ENCODE results near the gene TIMM23.
"Not testable (repeated sequence)": the region's sequence is repeated elsewhere in the genome, so short reads cannot be mapped to it uniquely, and the experiment has no call there.

The TIMM23 gene

DNA sequence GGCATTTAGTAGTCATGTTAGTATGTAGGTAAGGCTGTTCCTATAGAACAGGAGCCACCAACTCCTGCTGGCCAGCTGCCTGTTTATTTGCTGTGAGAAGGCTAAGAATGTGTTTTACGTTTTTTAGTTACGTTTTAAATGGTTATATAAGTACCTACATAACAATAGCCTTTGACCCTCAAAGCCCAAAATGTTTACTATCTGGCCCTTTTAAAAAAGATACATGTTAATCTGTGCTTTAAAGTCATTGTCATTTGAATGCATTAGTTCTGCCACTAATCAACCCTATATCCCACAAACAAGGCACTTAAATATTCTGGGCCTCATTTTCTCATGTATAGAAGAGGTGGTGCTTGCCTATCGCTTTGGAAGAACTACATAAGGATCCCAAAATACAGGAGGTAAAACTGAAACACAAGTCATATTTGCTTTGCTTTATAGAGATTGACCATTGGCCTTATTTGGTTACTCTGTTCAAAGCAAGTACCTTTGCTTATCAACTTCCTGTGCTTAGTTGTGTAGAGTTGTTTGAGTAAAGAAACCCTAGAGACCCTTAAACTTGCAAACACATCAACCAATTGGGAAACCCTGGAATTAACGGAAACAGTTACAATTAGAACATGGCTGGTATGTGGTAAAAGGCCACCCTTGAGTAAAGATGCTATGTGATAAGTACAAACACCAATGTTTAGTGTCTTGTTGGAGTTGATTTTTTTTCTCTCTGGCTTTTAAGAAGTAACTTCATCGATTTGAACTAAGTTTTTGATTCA, 25.9 kb downstream of the TIMM23 start:
- no peak for DNase-seq

DNA sequence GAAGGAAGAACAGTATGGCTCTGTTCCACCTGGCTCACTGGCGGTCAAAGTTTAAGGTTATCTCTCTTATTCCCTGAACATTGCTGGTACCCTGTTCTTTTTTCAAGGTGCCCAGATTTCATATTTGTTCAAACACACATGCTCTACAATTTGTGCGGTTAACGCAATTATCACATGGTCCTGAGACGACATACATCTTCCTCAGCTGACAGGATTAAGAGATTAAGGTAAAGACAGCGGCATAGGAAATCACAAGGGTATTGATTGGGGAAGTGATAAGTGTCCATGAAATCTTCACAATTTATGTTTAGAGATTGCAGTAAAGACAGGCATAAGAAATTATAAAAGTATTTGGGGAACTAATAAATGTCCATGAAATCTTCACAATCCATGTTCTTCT, 27.7 kb downstream of the TIMM23 start:
- DNase-seq = not testable (repeated sequence)

DNA sequence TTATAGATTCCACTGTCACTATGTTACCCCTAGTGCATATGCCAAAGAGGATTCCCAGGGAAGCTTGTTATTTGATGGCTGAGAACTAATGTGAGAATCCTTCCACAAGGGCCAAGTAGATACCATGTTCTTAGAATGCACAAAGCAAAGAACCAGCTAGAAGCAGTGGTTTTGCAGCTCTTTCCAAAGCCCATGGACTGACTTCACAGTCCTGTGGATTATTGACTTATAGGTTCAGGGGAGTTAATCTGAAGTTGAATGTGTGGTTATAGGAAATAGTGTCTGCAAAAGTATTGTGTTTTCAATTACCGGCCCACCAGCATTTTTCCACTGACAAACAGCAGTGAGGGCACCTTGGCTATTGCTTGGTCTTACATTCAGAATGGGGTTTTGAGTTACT, 28.2 kb downstream of the TIMM23 start:
- no peak for DNase-seq

DNA sequence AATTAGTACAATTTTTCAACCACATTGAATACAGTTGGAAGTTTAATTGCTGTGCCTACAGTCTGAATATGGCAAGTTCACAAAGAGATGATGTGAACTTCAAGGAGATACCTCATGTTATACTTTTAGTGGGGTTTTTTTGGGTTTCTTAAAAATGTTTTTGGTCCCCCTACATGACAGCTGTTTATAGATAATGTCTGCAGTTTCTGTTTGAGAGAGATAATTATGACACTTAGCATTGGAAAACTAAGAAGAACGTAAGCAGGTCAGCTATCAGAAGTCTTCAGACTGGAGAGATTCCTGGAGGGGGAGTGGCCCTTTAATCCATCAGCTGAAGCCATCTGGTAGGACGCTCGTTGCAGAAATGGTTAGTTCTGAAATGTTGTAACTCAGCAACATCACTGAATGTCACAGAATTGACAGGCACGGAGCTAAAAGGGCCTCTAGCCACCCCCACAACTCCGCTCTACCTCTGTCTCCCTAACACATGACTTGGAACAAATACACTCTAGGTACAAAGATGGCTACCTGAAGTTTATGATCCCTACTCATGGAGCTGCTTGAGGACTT, 29.0 kb downstream of the TIMM23 start:
- DNase-seq = no peak

DNA sequence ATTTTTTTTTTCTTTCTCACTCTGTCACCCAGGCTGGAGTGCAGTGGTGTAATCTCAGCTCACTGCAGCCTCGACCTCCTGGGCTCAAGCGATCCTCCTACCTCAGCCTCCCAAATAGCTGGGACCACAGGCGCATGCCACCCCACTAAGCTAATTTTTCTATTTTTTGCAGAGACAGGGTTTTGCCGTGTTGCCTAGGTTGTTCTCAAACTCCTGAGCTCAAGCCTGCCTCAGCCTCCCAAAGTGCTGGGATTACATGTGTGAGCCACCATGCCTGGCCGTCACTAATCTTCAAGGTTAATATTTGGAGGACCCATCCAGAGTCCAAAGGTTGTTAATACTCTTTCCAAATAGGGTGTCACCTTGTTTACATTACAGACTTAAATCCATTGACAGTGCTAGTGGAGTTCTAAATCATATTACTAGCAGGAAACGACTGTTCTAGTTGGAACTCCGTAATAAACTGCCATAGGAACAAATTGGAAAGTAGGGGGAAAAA, 29.9 kb downstream of the TIMM23 start:
- DNase-seq = not testable (repeated sequence)

DNA sequence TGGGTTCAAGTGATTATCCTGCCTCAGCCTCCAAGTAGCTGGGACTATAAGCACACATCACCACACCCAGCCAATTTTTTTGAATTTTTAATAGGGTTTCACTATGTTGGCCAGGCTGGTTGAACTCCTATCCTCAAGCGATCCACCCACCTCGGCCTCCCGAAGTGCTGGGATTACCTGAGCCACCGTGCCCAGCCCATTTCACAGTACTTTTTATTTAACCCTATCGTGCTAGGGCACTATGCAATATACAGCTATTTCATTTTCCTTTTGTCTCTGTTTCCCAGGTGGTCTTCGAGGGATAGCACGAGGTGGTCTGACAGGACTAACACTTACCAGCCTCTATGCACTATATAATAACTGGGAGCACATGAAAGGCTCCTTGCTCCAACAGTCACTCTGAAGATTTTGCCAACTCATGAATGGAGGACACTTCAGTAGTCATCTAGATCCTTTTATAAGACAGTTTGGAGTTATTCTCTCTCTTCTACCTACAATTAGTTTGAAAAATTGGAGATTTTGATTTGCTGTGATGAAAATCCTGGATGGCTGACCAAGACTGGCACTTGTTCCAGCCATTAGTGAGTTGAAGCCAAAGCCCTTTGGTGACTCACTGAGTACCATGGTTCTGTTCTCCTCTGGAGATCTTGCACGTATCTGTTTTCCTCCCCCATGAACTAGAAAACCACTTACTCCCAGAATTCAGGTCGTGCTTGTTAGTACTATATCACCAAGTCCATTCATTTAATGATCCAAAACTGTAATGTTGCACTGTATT, 30.8 kb downstream of the TIMM23 start:
- no peak for DNase-seq

DNA sequence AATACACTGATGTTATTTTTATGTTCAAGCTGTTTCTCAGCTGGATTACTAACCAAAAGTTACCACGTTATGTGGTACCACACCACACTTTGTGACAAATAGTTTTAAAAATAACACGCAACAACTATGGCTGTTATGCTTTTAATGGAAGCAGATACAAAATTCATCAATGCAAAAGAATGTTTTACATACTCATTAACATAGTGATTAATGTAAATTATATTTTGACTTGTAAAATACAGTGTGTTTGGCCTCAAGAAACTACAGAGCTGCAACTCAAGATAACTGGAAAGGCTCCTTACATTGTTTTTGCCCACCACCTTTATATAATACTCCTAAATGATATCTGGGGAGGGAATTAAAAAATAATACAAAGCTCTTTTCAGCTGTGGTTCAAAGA, 32.7 kb downstream of the TIMM23 start:
- no peak for DNase-seq

DNA sequence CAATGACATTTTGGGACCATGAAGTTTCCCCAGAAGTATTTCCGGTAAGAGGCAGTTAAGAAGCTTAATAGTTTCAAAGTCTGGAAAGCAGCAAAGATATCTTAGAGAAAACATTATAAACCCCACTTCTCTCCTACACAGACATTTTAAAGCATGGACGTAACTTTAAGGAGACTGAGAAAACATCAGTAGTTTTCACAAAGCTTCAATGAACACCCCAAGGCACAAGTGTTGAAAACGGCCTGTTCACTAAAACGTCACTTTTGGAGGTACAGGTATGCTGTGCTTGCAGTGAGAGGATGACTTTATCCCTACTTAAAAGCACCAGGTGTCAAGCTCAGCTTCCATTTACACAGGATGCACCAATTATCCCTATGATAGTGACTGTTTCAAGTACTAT, 33.1 kb downstream of the TIMM23 start:
- no peak for DNase-seq

DNA sequence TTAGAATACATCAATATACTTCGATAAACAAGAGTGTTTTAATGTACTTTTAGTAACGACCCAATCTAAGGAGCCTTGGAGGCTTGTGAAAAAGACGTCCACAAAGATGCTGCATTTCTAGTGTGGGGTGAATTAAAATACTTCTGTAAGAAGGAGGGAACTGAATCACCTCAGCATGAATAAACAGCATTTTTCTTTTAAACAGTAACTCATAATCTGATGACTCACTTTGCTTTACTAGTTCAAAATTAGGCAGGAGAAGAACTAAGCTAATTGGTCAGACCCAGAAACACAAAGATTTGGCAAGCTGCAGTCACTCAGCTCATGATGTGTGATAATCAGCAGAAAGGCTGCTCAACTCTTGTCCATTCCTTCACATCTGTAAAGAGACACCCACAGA, 33.9 kb downstream of the TIMM23 start:
- DNase-seq = no peak

DNA sequence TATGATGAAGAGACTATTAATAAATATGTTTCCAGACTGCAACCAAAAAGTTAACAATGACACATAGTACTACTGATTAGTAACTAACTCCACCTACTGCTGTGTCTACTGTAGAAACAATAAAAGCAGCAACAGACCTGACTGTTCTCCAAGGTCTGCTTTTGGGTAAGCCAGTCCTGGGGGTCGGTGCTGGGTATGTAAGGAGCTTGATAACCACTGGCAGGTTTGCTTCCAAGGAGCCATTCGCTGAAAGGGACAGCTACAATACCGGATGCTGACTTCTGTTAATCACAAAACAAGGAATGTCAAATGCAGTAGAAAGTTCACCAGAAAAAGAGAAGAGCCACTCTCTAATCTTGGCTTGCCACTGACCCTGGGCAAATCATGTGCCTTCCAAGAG, 40.5 kb downstream of the TIMM23 start:
- DNase-seq = no peak

DNA sequence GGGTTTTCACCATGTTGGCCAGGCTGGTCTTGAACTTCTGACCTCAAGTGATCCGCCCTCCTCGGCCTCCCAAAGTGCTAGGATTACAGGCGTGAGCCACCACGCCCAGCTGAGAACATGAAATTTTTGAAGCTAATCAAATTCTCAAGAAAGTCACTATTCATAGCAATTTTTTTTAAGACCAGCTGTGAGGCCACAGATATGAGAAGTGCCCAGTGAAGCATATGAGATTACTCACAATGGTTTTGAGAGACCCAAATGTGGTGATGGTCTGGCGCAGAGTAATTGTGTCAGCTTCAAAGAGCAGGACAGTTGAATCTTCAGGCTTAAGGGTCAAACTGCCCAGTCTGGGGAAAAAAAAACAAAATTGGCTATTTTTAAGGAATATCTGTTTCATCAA, 41.9 kb downstream of the TIMM23 start:
- DNase-seq = no peak

DNA sequence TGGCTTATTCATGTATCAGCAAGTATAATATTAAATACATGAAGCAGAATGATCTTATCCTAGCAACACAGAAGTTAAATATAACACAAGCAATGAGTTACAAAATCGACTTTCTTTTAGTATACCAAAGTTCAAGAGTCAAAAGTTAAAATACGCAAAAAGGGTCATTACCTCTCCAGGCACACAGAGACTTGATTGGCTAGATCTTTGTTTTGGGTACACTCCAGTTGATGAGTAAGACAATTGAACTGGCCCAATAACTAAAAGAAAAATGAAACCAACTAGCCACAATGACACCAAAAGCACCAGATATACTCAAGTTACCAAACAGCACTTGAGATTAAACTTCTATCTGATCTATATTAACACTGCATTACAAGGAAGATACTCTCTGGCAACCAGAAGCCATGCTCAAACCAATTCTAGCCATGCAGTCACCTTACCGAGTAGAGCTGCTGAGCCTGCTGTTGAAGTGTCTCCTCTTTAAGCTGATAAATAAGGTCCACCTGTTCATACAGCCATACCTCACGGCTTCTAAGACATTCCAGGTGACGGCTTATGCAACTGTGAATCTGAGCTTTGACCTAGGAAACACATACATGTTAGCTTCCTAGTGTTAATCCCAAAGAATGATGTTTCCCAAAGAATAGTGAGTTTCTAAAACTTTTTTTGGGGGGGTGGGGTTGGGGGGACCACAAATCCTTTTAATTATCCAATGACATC, 42.6 kb downstream of the TIMM23 start:
- no peak for DNase-seq

DNA sequence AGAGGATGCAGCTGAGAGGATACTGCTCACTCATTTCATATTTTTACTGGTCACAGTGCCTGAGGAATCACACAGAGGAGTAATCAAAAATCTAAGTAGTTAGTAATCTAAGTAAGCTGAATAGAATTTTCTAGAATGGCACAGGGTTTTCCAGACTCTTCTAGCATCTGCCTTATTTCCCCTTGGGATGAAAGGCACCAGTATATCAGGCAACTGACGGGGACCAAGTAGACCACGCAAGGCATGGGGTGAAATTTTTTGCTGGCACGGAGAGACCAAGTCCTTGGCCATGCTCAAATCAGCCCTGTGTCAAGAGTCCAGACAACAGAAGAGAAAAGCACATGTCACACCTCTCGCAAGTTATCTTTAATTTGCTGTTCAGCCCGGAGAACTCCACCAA, 43.9 kb downstream of the TIMM23 start:
- no peak for DNase-seq

DNA sequence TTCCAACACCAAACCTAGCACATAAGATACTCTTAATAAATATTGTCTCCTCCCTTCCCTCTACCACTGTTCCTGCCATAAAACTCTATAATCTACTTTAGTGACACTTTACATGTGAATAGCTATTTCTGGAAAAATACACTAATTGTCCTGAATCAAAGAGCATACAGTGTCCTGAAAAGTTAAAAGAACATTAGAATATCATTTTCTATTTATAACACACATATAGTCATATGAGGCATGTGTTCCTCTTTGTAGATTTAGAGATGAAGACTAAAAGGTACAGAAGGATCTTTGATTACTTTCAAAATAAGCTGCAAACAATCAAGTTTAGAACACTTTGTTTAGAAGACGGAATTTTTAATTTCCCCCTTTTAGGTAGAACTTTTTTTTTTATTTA, 44.5 kb downstream of the TIMM23 start:
- DNase-seq = no peak

DNA sequence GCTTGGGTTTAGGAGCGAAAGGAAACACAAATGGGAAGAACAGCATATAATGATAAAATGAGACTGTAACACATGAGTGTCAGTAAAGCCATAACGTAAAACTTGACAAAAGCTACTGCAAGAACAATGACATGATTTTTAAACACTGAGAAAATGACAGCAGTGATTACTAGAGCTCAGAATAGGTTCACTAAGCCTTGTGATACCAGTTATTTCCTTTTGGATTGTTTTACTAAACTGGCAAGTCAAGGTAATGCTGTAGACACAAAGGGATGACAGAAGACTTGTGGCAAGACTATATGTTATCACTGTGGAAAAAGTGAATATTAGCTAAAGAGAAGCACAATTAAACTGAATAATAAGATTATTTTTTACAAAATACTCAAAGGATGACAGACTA, 45.4 kb downstream of the TIMM23 start:
- DNase-seq = no peak

DNA sequence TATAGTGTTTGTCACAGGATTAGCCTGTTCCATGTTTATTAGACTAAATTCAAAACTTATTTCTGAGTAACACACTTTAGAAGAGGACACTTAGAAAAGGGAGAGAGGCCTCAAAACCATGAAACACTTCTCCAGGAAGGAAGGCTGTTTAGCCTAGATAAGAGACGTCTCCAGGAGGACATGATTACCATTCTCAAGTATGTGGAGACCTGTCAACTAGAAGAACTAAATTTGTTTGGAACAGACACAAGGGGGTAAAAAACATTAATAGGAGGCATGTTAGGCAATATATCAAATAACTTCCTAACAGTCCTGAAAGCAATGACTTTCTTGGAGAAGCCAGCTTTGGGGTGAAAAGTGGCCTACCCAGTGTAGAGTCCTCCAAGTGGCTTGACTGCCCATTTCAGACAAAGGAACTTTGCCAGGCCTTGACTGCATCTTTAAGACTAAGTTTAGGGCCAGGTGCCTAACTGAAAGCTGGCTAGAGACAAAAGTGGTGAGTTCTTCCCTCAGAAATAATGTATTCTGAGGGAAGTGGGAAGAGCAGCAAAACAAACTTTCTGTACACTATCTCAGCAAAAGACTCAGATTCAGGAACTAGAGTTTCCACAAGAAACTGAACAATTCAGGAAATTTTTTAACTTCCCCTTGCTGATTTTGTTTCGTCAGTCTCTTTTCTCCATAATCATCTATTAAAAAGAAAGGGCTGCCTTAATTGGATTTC, 46.3 kb downstream of the TIMM23 start:
- no peak for DNase-seq

DNA sequence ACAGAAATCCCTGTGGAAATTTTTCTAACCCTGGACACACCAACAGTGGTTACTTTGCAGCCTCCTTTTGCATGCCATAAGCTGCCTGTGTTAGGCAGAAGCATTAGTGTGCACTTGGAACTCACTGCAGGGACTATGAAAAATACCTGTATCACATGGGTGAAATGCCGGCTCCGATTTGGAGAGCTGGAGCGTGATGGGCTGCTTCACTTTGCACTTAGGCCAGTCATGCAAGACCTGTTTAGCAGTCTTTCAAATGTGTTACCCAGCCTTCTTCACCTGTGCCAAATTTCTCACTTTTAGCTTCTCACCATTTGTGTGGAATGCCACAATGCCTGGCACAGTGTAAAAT, 46.9 kb downstream of the TIMM23 start:
- no peak for DNase-seq

DNA sequence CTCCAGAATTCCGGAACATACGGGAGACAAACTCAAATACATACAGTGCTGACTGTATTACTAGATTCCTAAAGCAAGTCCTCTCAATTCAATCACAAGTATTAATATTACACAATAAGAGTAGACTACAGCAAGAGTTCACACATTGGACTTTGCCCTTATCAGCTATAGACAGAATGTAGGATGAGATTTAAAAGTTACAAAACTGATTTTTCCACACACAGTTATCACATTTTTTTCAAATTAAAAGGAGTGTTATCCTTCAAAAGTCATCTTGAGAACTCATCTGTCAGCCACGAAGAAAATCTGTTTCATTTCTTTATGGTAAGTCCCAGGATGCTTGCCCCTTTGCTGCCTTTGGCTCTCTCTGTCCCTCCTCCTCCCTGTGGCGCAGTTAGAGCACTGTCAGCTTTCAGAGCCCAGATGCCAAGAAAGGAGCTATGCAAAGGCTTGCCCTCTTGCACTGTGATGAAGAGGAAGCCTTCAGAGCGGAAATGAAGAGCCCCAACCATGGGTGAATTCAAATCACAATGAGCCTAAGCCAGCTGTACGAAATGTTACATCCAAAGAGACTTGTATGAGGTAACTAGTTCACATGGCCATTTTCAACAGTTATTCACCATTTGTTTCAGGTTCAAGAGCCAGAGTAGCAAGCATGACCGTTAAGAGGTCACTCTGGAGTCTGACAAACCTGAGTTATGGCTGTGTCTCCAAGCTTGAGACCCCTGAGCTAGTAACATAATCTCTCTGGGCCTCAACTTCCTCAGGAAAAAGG, 47.5 kb downstream of the TIMM23 start:
- DNase-seq = peak; percentile 29

DNA sequence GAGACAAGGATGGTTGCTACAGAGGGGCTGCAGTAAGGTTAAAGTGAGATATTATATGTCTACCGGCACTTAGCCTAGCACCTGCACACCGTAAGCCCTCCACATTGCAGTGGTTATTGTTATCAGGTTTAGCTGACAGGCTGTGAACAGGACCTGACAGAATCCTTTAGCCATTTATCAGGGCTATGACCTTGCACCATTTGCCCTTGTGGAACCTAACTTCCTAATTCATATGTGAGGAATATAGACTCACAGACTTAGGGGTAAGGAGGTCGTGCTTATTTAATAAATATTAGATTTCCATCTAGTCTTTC, 48.0 kb downstream of the TIMM23 start:
- DNase-seq = no peak

DNA sequence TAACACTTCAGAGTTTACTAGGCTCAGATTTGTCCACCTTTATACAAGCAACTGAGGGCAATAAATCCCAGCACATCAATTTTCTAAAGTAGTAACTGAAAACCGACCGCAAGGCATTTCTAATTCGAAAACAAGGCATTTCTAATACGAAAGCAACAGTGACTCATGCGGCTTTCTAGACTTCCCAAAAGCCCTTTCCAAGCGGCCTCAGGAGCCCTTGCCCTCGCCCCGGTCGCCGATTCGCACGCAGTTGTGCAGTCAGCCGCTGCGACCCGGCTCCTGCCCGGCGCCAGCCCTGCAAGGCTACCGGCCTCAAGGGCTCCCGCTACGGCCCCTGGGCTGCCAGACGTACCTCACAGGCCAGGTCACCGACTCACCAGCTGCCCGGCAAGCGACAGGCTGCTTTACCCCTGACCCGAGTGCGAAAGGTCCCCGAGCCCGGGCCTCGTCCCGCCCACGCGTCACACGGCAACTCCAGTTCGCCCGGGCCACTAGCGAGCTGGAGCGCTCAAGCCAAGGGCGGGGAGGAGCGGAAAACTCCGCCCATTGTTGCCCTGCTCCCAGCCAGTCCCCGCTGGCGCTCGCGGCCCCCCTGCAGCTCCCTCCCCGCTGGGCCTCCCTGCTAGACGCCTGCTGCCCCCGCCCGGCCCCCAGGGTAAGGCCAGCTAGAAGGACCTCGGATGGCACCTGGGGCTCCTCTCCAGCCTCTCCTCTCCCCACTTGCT, 50.9 kb downstream of the TIMM23 start:
- DNase-seq = peak; percentile 85

DNA sequence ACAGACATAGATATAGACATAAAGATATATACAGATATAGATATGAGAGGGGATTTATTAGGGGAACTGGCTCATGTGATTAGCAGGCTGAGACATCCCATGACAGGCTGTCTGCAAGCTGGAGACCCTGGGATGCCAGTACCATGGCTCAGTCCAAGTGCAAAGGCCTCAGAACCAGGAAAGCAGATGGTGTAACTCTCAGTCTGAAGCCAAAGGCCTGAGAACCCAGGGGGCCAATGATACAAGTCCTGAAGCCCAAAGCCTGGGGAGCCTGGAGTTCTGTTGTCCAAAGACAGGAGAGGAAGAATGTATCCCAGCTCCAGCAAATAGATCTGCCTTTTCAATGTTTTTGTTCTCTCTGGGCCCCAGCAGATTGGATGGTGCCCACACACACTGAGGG, 52.7 kb downstream of the TIMM23 start:
- DNase-seq = no peak

Data from CD4-positive, alpha-beta T cell treated with Interleukin-17A for 4 hours (primary cell).